Measurements from ENCODE around the gene SULT2B1.

- TF ChIP-seq, protein P1, sequence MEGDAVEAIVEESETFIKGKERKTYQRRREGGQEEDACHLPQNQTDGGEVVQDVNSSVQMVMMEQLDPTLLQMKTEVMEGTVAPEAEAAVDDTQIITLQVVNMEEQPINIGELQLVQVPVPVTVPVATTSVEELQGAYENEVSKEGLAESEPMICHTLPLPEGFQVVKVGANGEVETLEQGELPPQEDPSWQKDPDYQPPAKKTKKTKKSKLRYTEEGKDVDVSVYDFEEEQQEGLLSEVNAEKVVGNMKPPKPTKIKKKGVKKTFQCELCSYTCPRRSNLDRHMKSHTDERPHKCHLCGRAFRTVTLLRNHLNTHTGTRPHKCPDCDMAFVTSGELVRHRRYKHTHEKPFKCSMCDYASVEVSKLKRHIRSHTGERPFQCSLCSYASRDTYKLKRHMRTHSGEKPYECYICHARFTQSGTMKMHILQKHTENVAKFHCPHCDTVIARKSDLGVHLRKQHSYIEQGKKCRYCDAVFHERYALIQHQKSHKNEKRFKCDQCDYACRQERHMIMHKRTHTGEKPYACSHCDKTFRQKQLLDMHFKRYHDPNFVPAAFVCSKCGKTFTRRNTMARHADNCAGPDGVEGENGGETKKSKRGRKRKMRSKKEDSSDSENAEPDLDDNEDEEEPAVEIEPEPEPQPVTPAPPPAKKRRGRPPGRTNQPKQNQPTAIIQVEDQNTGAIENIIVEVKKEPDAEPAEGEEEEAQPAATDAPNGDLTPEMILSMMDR (conservative IDR thresholded peaks at IDR 0.05) = no peak
- no peak for TF ChIP-seq EZH2 (IDR thresholded peaks at IDR 0.05; ENCODE audit: low read depth)
Observed at GRCh38 chr19:48510421-48511268, 41.3 kb upstream of the SULT2B1 start.
